HG02970 (cell line): ENCODE results near the gene TAL1.

ENCODE experiments used
- ATAC-seq: cut with Tn5 transposase; IDR thresholded peaks from one replicate; pipeline ENCODE4 v1.9.1; 2021; ENCODE audit warnings: mild to moderate bottlenecking, moderate library complexity, moderate number of reproducible peaks; ENCODE audit not compliant: unreplicated experiment, low FRiP score

The TAL1 gene

DNA sequence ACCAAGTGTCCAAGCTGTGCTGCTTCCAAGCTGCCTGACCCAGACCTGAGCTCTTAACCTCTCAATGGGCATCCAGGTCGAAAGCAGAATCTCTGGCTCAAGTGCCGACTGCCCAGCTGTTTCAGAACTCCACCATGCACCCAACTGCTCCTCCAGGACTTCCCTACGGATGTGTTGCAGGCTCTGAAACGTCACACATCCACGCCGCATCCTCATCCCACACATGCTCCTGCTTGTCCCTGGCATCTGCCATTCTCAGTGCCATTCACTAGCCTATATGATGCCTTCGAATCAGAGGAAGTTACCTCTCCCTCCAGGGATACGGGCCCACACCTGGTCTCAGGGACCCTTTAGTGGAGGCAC is 53.4 kb downstream of the TAL1 start:
- ATAC-seq: no peak

DNA sequence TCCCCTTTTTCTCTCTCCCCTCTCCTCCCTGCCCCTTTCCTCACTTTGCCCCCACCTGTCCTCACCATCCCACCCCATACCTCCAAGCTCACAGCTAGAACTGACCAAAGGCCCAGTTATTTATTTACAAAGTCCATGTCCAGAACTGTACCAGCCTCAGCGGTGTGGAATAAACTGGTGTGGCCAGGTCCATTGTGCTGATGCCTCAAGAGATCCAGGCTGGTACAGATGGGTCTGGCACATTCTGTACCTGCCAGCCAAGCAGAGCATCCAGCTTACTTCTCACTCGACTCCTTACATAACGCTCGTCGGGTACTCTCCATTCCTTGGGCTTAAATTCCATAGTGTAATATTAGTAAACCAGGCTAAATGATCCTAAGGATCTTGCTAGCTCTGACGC is 54.0 kb downstream of the TAL1 start:
- no peak for ATAC-seq

DNA sequence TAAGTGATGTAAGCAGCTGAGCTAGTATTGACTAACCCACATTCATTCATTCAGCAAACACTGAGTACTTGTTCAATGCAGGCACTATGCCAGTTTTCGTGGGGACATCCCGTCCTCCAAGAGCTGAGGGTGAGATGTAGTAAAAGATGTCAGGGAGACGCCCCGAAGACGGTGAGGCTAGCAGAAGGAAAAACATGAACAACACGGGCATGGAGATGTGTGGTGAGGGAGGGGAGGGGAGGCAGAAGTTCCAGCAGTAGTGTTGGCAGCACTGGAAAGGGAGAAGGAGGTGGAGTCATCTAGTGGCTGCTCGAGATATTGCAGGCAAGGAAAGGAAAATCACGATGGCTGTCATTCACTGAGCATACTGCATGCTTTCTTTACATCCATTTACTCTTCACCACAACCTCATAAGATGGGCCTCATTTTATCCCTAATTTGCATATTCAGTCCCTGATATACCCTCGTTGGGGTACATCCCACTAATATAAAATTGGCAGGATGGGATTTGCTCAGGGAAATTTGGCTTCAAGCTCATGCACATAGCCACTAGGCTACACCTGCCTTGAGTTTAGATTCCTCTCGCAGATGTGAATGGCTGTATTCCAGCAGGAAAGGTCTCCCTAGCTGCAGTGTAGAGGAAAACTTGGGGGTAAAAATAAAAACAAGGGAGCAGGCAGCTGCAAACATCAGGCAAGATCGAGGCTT is 56.6 kb downstream of the TAL1 start:
- ATAC-seq: no peak

DNA sequence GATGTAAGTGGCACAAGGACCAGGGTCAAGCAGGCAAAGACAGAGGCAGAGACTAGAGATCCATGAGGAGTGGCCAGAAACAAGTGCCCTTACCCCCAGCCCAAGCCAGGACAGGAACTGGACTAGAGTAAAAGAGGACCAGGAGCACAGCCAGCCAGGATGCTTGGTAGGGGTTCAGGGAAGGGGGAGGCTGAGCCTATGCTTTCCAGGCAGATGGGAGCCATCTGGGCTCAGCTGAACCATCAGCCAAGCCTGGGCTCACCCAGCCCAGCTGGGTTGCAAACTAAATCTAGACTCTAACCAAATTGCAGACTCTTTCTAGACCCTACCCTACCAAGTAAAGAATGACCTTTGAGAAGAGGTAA is 57.4 kb downstream of the TAL1 start:
- ATAC-seq: no peak

DNA sequence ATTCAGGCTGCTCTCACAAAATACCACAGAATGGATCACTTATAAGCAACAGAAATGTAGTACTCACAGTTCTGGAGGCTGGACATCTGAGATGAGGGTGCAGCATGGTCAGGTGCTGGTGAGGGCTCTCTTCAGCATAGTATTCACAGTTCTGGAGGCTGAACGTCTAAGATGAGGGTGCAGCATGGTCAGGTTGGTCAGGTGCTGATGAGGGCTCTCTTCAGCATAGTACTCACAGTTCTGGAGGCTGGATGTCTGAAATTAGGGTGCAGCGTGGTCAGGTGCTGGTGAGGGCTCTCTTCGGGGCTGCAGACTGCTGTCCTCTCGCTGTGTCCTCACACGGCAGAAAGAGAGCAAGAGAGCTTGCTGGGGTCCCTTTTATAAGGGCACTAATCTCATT is 59.2 kb downstream of the TAL1 start:
- ATAC-seq: no peak
